AG10803 (cell line): ENCODE results near the gene MID1.

Source experiments
- DNase-seq: peaks from one replicate; pipeline ENCODE4 v3.0.0; 2010; ENCODE audit warnings: low read depth
- H3K4me3 ChIP-seq: 2 replicates; pipeline ENCODE4 v1.5.1; 2011; ENCODE audit warnings: mild to moderate bottlenecking, low read length, control low read depth
- CTCF ChIP-seq: conservative IDR thresholded peaks from 2 replicates; pipeline ENCODE4 v1.5.1; 2011; ENCODE audit warnings: mild to moderate bottlenecking, low read length, control low read depth, inconsistent platforms

Gene MID1

GRCh38 chrX:10479508-10479907, 140.9 kb downstream of the MID1 start:
- no peak for DNase-seq
- no peak for TF ChIP-seq CTCF
- H3K4me3 ChIP-seq = no peak overlapping the region

GRCh38 chrX:10477525-10477924, 142.9 kb downstream of the MID1 start:
- no peak for DNase-seq
- H3K4me3 ChIP-seq = no peak overlapping the region
- no peak for TF ChIP-seq CTCF

GRCh38 chrX:10474913-10475568, 145.3 kb downstream of the MID1 start:
- no peak for DNase-seq
- TF ChIP-seq CTCF = no peak
- no peak overlapping the region for H3K4me3 ChIP-seq

- TF ChIP-seq CTCF = no peak
- no peak for DNase-seq
- H3K4me3 ChIP-seq = no peak overlapping the region
Observed at GRCh38 chrX:10474510-10474909, 145.9 kb downstream of the MID1 start.

GRCh38 chrX:10471418-10471817, 149.0 kb downstream of the MID1 start:
- H3K4me3 ChIP-seq = no peak overlapping the region
- TF ChIP-seq CTCF = no peak
- DNase-seq = peak; percentile 21

- TF ChIP-seq CTCF = no peak
Observed at GRCh38 chrX:10470009-10470408, 150.4 kb downstream of the MID1 start.

GRCh38 chrX:10467793-10468192, 152.6 kb downstream of the MID1 start:
- H3K4me3 ChIP-seq = no peak overlapping the region
- DNase-seq = peak; percentile 25
- TF ChIP-seq CTCF = no peak

More at GRCh38 chrX:10470009-10470408, 150.4 kb downstream of the MID1 start:
- H3K4me3 ChIP-seq = no peak overlapping the region
- no peak for DNase-seq
